GM12892 (cell line): ENCODE measurements around the gene TNS1.

Source experiments
- POLR2A ChIP-seq: IDR thresholded peaks from 2 replicates; pipeline ENCODE4 v1.6.1; 2011; ENCODE audit warnings: low read depth, low read length, control low read depth
- POLR2AphosphoS5 ChIP-seq: IDR thresholded peaks from 2 replicates; pipeline ENCODE4 v1.6.1; 2011; ENCODE audit warnings: low read depth, low read length, control low read depth

DNA sequence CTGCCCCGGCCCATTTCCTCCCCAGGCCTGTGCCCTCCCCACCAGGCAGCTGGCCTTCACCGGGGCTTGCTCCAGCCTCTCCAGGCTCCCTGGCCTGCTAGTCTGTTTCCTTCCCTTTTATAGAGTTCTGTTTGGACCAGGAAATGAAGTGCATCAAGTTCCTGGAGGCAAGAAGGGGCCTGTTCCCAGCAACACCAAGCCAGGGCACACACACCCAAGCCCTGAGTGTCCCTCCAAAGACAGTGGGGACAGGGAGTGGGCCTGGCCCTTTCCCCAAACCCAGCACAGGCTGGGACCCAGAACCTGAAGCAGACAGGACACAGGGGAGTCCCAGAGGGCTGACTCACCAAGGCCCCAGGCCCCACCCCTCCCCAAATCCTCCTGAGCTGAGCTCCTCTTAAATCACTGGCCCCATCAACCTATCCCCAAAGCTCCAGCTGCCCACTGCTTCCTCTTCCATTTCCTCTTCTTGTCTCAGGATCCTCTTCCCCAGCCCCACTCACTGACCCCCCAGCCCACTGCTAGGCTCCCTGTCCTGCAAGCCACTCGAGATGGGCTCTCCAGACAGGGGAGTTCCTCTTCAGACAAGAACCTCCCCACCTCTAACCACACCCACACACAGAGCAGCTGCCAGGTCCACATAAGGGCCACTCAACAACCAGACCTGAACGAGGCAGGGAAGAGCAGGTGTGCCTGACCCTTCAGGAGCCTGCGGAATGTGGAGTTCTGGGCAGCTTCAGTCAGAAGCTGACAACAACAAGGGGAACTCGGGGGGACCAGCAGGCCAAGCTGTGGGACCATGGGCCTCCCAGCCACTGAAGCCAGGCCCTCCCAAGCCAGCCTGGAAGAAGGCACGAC, 74.2 kb downstream of the TNS1 start:
- TF ChIP-seq POLR2A (no peak), POLR2AphosphoS5 (no peak)
